ENCODE results near the gene FCHSD1.
"Not testable (repeated sequence)": the region's sequence is repeated elsewhere in the genome, so short reads cannot be mapped to it uniquely, and the experiment has no call there.

FCHSD1 gene

DNA sequence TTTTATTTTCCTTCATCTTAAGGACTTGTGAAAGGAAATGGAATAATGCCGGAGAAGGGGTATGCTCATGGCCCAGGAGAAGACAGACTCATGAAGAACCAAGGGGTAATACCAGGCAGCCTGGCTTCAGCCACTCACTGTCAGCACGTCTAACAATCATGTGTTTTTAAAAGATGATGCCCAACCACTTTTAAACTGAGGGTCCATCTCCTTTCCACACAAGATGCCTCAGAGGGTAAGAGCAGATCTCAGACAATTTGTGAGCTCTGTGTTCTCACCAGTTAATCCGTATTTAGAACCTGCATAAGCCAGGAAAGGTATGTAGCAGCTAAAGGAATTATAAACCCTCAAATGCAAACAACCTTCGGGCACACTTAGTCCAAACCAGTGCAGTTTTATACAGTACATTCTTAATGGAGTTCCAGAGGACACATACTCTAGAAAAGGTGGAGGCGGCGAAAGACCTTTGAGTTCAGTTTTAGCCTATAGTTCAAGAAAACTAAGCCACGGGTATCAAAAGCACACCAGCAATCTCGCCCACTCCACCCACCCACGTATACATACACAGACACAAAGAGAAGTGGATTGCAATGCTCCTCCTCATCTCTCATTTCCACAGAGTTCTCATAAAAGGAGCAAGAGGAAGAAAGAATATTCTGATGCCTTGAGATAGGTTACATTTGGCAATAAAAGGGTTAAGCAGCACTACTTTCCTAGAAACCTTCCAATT lies 35.1 kb downstream of the FCHSD1 start:
- no peak for DNase-seq

DNA sequence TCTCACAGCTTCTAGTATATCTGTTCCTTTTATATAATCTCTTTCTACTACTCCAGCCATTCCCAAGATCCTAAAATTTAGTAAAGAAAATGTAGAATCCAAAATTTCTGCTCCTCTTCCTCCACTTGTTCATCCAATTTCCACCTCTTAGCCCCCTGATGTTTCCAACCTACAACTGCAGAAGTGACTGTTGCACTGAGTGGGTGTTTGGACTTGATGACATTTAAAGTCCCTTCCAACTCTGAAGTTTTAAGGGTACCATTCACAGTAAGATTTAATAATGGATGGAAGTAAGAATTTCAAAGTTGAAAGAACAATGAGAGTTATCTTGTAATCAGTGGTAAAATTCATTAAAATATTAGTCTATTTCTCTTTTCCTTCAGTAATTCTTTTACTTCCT lies 37.9 kb downstream of the FCHSD1 start:
- DNase-seq: no peak

DNA sequence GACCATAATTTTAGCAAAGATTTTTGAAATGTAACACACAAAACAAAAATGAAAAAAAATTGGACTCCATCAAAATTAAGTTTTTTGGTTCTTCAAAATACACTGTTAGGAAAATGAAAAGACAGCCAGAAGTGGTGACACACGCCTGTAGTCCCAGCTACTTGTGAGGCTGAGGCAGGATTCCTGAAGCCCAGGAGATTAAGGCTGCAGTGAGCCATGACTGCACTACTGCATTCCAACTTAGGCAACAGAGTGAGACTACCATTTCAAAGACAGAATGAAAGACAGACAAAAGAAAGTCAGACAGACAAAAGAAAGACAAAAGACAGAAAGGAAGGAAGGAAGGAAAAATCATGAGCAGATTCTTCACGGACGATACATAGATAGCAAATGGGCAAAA lies 39.9 kb downstream of the FCHSD1 start:
- DNase-seq: no peak

DNA sequence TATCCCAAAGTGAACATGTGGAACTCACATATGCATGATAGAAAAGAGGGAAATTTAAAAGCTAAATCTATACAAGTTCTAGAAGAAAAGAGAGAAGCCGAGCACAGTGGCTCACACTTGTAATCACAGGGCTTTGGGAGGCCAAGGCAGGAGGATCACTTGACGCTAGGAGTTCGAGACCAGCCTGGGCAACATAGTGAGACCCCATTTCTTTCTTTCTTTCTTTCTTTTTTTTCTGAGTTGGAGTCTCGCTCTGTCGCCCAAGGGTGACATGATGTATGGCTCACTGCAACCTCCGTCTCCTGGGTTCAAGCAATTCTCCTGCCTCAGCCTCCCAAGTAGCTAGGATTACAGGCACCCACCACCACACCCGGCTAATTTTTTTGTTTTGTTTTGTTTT lies 41.3 kb downstream of the FCHSD1 start:
- DNase-seq: not testable (repeated sequence)

DNA sequence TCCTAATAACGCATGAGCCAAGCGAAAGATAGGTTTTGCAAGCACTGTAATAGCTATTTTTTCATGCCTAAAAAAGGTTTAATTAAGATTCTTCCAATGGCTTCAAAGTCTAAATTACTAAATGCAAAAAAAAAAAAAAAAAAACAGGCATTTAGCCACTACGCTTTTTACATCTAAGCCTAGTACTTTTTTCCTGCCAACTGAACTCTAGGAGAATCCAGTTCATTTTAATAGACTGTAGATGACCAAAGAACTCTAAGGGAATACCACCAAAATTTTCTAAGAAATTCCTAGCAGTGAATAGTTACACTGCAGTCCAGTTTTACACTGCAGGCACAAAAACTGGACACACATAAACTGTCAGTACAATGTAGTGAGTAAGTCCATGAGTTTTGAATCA lies 42.2 kb downstream of the FCHSD1 start:
- no peak for DNase-seq

DNA sequence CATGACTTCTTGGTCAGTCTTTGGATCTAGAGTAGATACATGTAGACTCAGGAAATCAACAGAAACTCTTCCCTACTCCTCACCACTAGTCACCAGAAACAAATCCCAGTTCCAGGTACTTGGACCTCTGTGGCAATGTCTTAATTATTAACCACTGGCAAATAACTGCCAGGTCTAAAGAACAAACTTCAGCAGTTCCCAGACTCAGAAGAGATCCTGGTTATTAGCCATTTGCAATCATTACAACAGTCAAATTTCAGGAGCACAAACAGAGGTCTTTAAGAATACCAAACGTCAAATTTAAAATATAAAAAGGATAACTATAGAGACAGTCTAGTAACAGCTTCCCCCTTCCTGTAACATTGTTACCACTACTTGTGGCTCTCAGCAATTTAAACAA lies 42.7 kb downstream of the FCHSD1 start:
- no peak for DNase-seq

DNA sequence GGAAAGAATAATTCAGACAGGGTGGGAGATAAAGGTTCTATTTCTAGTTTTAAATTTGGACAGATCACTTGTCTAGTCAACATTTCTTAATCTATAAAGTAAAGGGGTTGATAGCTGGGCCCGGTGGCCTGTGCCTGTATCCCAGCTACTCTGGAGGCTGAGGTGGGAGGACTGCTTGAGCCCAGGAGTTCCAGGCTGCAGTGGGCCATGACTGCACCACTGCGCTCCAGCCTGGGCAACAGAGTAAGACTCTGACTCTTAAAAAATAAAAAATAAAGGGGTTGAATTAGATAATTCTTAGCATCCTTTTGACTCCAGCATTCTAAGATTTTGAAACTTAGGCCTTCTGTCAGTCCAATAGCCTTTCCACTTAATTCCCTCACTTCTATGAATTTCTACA lies 43.2 kb downstream of the FCHSD1 start:
- DNase-seq: no peak

DNA sequence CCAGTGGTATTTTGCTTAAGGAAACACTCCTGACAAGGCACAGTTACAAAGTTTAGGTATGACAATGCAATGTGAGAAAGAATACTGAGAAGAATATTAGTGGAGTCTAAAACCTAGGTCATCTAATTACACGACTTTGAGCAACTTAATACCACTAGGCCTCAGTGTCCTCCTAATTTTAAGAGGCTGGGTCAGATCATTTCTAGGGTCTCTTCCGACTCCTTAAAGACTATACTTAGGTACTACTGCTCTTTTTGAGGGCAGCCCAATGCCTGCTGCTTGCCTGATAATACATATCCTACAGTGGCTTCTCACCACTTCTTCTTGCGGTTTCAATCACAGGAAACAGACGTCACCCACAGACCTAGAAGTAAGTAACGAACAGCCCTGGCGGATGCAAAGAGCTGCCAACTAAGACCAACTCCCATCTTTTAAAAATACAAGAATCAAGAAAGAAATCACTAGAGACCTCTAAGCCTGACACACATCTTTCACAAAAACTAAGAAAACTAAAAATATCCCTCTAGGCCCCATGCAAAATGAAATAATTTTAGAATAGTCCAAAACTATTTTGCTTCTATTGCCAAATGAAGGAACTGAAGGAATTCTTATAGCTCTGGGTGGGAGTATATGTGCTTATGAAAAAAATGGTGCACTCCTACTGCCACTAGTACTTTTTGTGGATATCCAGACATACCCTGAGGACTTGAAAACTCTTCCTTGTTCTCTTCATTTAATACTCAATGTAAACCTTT lies 45.5 kb downstream of the FCHSD1 start:
- peak; percentile 69 for DNase-seq

DNA sequence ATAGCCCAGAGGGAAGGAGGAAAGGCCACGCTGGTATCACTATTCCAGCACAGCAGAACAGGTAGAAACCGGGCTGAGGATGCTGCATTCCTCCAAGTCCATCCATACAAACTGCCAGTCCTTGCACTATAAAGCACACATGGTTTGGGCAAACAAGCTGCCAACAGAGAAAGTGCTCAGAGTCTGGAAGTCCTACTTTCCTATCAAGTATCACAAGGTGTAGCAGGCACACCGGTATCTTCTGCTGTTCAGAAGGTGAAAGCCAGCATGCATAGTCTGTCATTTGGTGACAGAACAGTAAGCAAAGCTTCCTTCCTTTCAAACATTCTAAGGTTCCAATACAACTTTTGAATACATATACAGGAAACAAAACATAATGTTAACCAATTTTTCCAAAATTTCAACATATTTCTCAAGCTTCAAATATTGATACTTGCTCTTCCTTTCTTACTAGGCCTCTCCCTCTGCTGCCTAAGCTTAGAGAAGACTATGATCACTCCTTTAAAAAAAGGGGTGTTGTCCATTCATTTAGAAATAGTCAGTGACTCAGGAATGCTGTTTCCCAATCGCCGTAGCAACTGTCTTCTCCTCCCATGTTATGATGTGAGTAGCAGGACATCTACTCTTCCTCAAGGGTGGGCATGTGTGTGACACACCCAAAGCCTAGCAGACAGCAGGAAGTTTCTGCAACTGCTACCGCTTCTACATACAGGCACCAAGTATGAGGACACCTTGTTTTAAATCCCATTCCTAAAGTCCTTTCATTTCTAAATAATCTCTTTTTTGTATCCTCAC lies 47.1 kb downstream of the FCHSD1 start:
- DNase-seq: peak; percentile 21

DNA sequence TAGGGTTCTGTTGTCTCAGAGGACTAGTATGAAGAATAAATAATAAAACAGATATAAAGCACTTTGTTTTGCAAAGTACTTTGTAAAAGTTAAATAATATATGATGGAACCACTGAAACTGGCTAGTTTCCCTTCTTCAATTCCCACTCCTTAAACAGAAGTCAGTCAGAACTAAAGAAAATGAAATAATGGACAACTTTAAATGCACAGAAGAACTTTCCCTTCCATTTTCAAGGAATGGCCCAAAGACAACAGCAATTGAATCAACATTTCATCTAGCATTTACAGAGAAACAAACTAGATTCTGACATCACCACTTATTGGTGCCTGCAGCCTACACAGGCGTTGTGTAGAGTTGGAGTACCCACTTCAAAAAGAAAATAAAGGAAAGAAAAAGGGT lies 48.6 kb downstream of the FCHSD1 start:
- DNase-seq: no peak

DNA sequence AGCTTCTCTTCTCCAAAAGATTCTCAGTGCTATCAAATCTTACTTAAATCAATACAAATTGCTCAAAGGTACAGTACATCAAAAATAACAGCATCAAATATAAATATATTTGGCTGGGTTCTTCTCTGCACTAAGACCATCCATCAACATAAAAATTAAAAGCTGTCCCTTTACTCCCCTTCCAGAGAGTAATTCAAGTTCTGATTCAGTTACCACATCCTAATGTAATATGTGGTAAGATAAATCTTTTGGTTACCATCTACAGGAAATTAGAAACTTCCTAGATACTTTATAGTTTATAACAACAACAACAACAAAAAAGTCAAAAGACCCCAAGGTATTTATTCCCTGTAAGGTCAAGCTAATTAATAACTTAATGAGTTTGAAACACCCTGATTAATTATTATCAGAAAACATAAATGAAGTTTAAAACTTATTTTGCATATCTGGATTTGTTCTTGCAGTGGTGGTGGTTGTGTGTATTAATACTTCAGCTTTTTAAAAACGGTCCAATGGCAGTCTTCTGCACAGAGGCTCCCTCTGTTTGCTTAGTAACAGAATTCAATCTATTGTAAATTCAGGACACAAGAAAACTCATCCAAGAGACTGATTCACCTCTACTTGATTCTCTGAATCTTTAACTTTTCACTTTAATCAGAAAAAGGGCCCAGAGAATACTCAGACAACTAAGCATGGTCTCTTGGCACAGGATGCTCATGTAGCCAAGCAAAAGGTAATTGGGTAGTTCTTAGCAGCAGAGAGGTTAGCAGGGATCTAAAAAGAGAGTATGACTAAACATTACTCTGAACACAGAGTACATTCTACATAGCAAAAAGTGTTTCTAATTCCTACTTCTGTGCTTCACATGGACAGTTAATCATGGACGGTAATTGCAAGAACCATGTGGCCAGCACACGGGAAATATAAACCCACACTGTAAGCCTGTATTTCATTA lies 52.5 kb downstream of the FCHSD1 start:
- no peak for DNase-seq

DNA sequence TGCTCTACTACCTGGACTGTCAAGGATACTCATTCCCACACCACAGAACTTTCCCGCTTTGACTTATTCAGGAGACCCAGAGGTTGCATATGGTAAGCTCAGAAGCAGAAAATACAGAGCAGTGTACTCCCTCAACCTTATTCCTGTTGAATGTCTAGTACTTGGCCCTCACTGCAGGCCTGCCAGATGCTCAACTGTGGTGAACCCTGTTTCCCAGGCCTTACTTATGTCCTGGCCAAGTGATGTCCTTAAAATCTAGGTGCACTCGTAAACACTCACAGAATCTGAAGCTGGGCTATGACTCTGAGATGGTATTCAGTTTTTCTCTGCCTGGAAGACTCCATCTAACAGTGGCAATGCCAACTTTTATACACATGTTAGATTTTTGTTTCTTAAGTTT lies 53.4 kb downstream of the FCHSD1 start:
- no peak for DNase-seq

DNA sequence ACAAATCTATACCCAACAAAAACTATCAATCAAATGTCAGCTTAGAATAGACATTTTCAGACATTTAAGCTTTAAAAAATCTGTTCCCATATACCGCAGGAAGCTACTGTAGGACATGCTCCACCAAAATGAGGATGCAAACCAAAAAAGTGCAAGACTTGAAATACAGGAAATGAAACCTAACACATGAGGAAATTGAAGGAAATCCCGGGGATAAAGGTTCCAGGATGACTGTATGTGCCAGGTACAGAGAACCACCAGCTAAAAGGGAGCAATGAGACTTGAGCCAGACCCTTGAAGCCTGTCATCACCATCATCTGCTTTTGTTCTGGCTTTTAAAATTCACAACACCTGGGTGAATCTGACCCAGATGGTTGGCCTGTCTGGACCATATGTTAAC lies 53.8 kb downstream of the FCHSD1 start:
- DNase-seq: no peak

DNA sequence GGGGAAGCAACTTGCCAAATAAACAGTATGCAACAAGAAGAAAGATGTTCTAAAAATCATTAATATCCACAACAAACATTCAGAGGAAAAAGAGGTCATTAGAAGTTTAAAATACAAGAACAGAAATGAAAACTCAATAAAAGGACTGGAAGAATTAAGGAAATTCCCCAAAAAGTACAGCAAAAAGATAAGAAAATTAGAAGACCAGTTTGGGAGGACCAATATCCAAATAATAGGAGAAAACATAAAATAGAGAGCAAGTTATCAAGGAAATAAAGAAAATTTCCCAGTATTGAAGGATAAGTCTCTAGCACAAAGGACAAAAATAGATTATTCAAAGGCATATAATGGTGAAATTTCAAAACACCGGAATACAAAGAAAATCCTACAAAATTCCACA lies 54.4 kb downstream of the FCHSD1 start:
- DNase-seq: no peak

DNA sequence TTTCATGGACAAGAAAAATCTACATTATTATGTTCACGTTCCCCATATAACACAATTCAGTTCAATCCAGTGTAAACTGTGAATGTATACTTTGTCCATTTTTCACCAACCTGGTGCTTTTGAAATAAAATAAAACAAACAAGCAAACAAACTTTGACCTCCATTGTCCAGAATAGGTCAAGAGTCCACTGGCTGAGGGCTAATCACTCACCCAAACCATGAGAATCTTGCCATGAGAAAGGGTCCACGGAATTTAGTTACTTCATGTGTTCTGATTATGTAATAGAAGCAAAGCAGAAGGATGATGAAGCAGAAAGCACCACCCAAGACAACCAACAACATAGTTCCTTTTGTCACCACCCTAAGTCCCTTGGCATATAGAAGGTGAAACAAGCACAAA lies 61.1 kb downstream of the FCHSD1 start:
- DNase-seq: no peak
